ENCODE data around the gene MARCKS. TPM values are rescaled to one million over a fixed set of nuclear protein-coding genes. Genes with fewer than 3 reads are reported as not detected.
A peak's percentile ranks its signal among the peaks of the same experiment; 100 is the strongest.

Gene MARCKS
- total RNA-seq (2016; rRNA removed; fragmentation: Illumina TruSeq; extraction: Trizol) (39.5 and 46.7 TPM in 2 replicates), polyA plus RNA-seq (2011; rRNA removed) (24.3 and 30.5 TPM in 2 replicates), polyA minus RNA-seq (2011; rRNA and poly(A)+ RNA removed; ENCODE audit: low replicate concordance) (0.07 and 12.9 TPM in 2 replicates), Bru-seq, nascent RNA (percentile 98 among the genes with signal in this experiment), BruChase-seq, experiment 1, labeled RNA remaining after a 6-hour chase (percentile 100 among the genes with signal in this experiment), BruChase-seq, experiment 2, labeled RNA remaining after a 2-hour chase (percentile 100 among the genes with signal in this experiment)
- 2.8 and 3.4 TPM in 2 replicates for total RNA-seq (2016; cell fraction: cytosol; rRNA removed; fragmentation: Illumina TruSeq; extraction: Trizol; ENCODE audit: low read depth)
- 39.2 and 41.6 TPM in 2 replicates for total RNA-seq (2016; cell fraction: insoluble cytoplasmic fraction; rRNA removed; fragmentation: Illumina TruSeq; extraction: Trizol)
- 15.5 and 19.6 TPM in 2 replicates for total RNA-seq (2016; cell fraction: membrane; rRNA removed; fragmentation: Illumina TruSeq; extraction: Trizol)
- 34.9 and 35.7 TPM in 2 replicates for total RNA-seq (2016; cell fraction: nucleus; rRNA removed; fragmentation: Illumina TruSeq; extraction: Trizol)
- polyA plus RNA-seq (2011; cell fraction: cytosol; rRNA removed), result 12.3 and 17.5 TPM in 2 replicates
- polyA plus RNA-seq (2011; cell fraction: nucleus; rRNA removed), result 7.7 and 10.1 TPM in 2 replicates
- 46.4 and 60.2 TPM in 2 replicates for polyA plus RNA-seq (2012)
- 4.2 and 4.7 TPM in 2 replicates for polyA plus RNA-seq (2016; cell fraction: cytosol; fragmentation: Illumina TruSeq; extraction: Trizol; ENCODE audit: low read depth)
- 53.4 and 58.8 TPM in 2 replicates for polyA plus RNA-seq (2016; cell fraction: insoluble cytoplasmic fraction; fragmentation: Illumina TruSeq; extraction: Trizol; ENCODE audit: low read depth)
- 14.5 and 14.9 TPM in 2 replicates for polyA plus RNA-seq (2016; cell fraction: membrane; fragmentation: Illumina TruSeq; extraction: Trizol; ENCODE audit: low read depth)
- 42.7 and 48.0 TPM in 2 replicates for polyA plus RNA-seq (2016; cell fraction: nucleus; fragmentation: Illumina TruSeq; extraction: Trizol; ENCODE audit: insufficient read depth, low read depth)
- 32.4 and 32.5 TPM in 2 replicates for polyA minus RNA-seq (2011; cell fraction: cytosol; rRNA and poly(A)+ RNA removed)
- 18.7 and 19.6 TPM in 2 replicates for polyA minus RNA-seq (2011; cell fraction: nucleus; rRNA and poly(A)+ RNA removed)
- long read RNA-seq, experiment 1, full-length matches to known transcripts, result 5 of 21 reads
- long read RNA-seq, experiment 1, partial matches to known transcripts, result 0 of 21 reads
- long read RNA-seq, experiment 1, other reads (novel, unspliced or antisense), result 16 of 21 reads
- long read RNA-seq, experiment 2, full-length matches to known transcripts, result 34 of 249 reads
- long read RNA-seq, experiment 2, partial matches to known transcripts, result 205 of 249 reads
- long read RNA-seq, experiment 2, other reads (novel, unspliced or antisense), result 10 of 249 reads

GRCh38 chr6:113856625-113857555 lies at the start of gene MARCKS:
Gene MARCKS (plus strand): TSS chr6:113857345. CDS start chr6:113857746, 401 bp downstream.
- CTCF ChIA-PET (ENCODE audit: low intra/inter-chr PET ratio, low total read pairs), result no interaction called here
- Histone ChIP-seq H2AFZ (ENCODE audit: low read length) (peak within 1 kb of the TSS; percentile 88), H3K36me3 (replicated peaks in 1 of 2; ENCODE audit: control insufficient read depth in 1 of 2, insufficient read depth in 2 of 2, low read length in 2 of 2) (no peaks in the 10 kb centered on the region; a peak in 1 of 5 replicates), H3K27me3 (ENCODE audit: control insufficient read depth in 1 of 2, insufficient read depth in 2 of 2, low read length in 2 of 2) (peaks cover 0 to 22% of the 10 kb centered on the region in 2 experiments; a peak in 3 of 5 replicates), H3K9me3 (ENCODE audit: low read length) (no peaks in the 10 kb centered on the region), H3K27ac (ENCODE audit: extremely low read length, insufficient read depth, low read length) (peak within 1 kb of the TSS; percentile 98), H4K20me1 (ENCODE audit: insufficient read depth, low read length) (peaks cover 22% of the 10 kb centered on the region), H3K4me1 (ENCODE audit: insufficient read depth, low read length) (peaks cover 32% of the 10 kb centered on the region), H3K79me2 (ENCODE audit: insufficient read depth, low read length) (peaks cover 39% of the 10 kb centered on the region), H3K4me3 (replicated peaks in 1 of 3; ENCODE audit: insufficient read depth in 1 of 3, low read depth in 2 of 3, low read length in 3 of 3) (peak within 1 kb of the TSS; percentile 88 to 100 (median 97)), H3K9ac (ENCODE audit: insufficient read depth, low read depth, low read length) (peak within 1 kb of the TSS; percentile 100), H3K4me2 (ENCODE audit: low read depth, low read length) (peak within 1 kb of the TSS; percentile 99)
- in situ Hi-C loops (cut with HindIII; ENCODE audit: extremely low pct_ligation_motif_present, low pct_unique_long_range_greater_than_20kb) (loop anchor here (5.0 to 10.0 kb wide), 4 partner anchors 162 to 550 kb away; no protein-coding TSS in a partner anchor), intact Hi-C loops (cut with micrococcal nuclease; ENCODE audit: unreplicated experiment) (loop anchor here (1.0 to 10.0 kb wide), 3 partner anchors 162 to 551 kb away; no protein-coding TSS in a partner anchor)
- no TSS peak for BruUV-seq (replicated peaks)
- 1% methylated on average over 49 of the region's 49 CpGs for WGBS (ENCODE audit: low lambda C conversion rate)
- no peak for FAIRE-seq
- peak; percentile 52 for ATAC-seq
- peak; percentile 75 for DNase-seq (ENCODE audit: low spot score)
- POLR2A ChIA-PET, result interaction anchor here (1.1 to 2.2 kb wide), 3 partner anchors 214 to 501 kb away, joined by 3 to 27 read pairs (median 5); no protein-coding TSS in a partner anchor
- TF ChIP-seq PITX1 (CRISPR knock-in tag; IDR thresholded peaks at IDR 0.05) (0 out of 2 replicates have a peak, but pooled peaks have one; percentile 38), KDM2A (CRISPR knock-in tag; IDR thresholded peaks at IDR 0.05; ENCODE audit: borderline replicate concordance, low read depth) (peak; percentile 62; the same call in 1 of the 2 replicates), THYN1 (CRISPR knock-in tag; IDR thresholded peaks at IDR 0.05; ENCODE audit: borderline replicate concordance, low read depth) (no peak), REST (IDR thresholded peaks at IDR 0.05; ENCODE audit: borderline replicate concordance in 1 of 2, low read depth in 1 of 2, low read length in 2 of 2) (peak in 1 of 2 experiments; percentile 73; a peak in 1 of 4 replicates), ARID5B (CRISPR knock-in tag; IDR thresholded peaks at IDR 0.05) (peak; percentile 8; the same call in 1 of the 2 replicates), PRMT3 (CRISPR knock-in tag; IDR thresholded peaks at IDR 0.05; ENCODE audit: borderline replicate concordance, low read depth) (no peak), EED (CRISPR knock-in tag; IDR thresholded peaks at IDR 0.05) (no peak)
